Calu3 (cell line): Measurements from ENCODE around the gene DOCK3. TPM values are rescaled to one million over a fixed set of nuclear protein-coding genes. Genes with fewer than 3 reads are reported as not detected.
"Not testable (repeated sequence)": the region's sequence is repeated elsewhere in the genome, so short reads cannot be mapped to it uniquely, and the experiment has no call there.

Experiments
- BruUV-seq: library from RNA; stranded (reverse); fragments of 400-500 nt; replicated peaks from 2 replicates; lab custom pipeline; 2021; lab: Mats Ljungman, UMichigan
- CTCF ChIA-PET: fragments of 300-600 bp; sonication (Branson Sonifier 250); formaldehyde crosslinking; loops from one replicate; lab custom pipeline; 2022; ENCODE audit warnings: antibody characterized with exemption; lab: Charles Lee
- DNase-seq: peaks from one replicate; pipeline ENCODE4 v3.0.0; 2022
- H3K27ac Mint-ChIP-seq: one replicate; pipeline ENCODE4 v1.8.0; 2022; ENCODE audit warnings: mixed read lengths; ENCODE audit not compliant: unreplicated experiment
- H3K27me3 Mint-ChIP-seq: one replicate; pipeline ENCODE4 v1.8.0; 2022; ENCODE audit warnings: mixed read lengths; ENCODE audit not compliant: unreplicated experiment
- H3K36me3 Mint-ChIP-seq: one replicate; pipeline ENCODE4 v1.8.0; 2022; ENCODE audit warnings: mild to moderate bottlenecking, moderate library complexity, mixed read lengths; ENCODE audit not compliant: insufficient read depth, unreplicated experiment
- H3K4me1 Mint-ChIP-seq: one replicate; pipeline ENCODE4 v1.8.0; 2022; ENCODE audit warnings: mild to moderate bottlenecking, low read depth, mixed read lengths; ENCODE audit not compliant: unreplicated experiment
- H3K4me3 Mint-ChIP-seq: one replicate; pipeline ENCODE4 v1.8.0; 2022; ENCODE audit warnings: mild to moderate bottlenecking, low read depth, moderate library complexity, mixed read lengths; ENCODE audit not compliant: unreplicated experiment
- H3K9me3 Mint-ChIP-seq: one replicate; pipeline ENCODE4 v1.8.0; 2022; ENCODE audit warnings: low read depth, mixed read lengths; ENCODE audit not compliant: unreplicated experiment
- CTCF ChIP-seq: fragments of 200-600 bp; IDR thresholded peaks from one replicate; pipeline ENCODE4 v1.8.0; 2022; ENCODE audit warnings: antibody characterized with exemption; ENCODE audit not compliant: unreplicated experiment
- intact Hi-C: fragments of 100-400 bp; cut with micrococcal nuclease; formaldehyde crosslinking; loops from one replicate; pipeline ENCODE4 v1.10.0; 2022; ENCODE audit not compliant: unreplicated experiment
- total RNA-seq: library from RNA; stranded (reverse); gene quantifications from 2 replicates; pipeline ENCODE4 v1.2.3, GENCODE V29; 2022

The DOCK3 gene
- total RNA-seq, 1 experiment from 2014 or later: 0.19 TPM

DNA sequence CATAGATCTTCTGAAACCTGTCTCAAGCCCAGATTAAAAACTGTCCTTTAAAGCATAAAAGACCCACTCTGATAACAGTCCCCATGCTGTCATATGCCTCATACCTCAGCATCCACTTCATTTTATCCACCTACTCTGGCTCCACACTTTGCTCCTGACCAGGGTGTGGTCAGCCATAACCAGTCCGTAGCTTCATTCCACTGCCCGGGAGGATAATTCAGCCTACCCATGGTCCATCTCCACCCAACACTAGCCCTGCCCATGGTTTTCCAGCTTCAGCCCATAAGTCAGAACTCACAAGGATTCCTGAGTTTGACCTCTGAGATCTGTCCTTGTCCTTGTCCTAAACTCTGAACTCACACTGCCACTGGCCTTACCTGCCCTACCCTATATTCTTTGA lies 448.2 kb downstream of the DOCK3 start:
- H3K36me3 Mint-ChIP-seq: no peaks in the 10 kb centered on the region
- no TSS peak for BruUV-seq
- no peak overlapping the region for H3K27ac Mint-ChIP-seq
- CTCF ChIA-PET: no interaction called here
- H3K4me1 Mint-ChIP-seq: no peaks in the 10 kb centered on the region
- DNase-seq: no peak
- TF ChIP-seq CTCF: no peak
- intact Hi-C loops: no loop called here
- H3K4me3 Mint-ChIP-seq: no peak overlapping the region
- H3K9me3 Mint-ChIP-seq: no peaks in the 10 kb centered on the region
- peaks cover 91% of the 10 kb centered on the region for H3K27me3 Mint-ChIP-seq

GRCh38 chr3:51123531-51123930 lies 448.8 kb downstream of the DOCK3 start:
- H3K4me1 Mint-ChIP-seq: no peaks in the 10 kb centered on the region
- CTCF ChIA-PET: no interaction called here
- H3K4me3 Mint-ChIP-seq: no peak overlapping the region
- H3K27ac Mint-ChIP-seq: no peak overlapping the region
- no peak for DNase-seq
- BruUV-seq: no TSS peak
- H3K9me3 Mint-ChIP-seq: no peaks in the 10 kb centered on the region
- no peaks in the 10 kb centered on the region for H3K36me3 Mint-ChIP-seq
- no peak for TF ChIP-seq CTCF
- H3K27me3 Mint-ChIP-seq: peaks cover 85% of the 10 kb centered on the region
- intact Hi-C loops: no loop called here

DNA sequence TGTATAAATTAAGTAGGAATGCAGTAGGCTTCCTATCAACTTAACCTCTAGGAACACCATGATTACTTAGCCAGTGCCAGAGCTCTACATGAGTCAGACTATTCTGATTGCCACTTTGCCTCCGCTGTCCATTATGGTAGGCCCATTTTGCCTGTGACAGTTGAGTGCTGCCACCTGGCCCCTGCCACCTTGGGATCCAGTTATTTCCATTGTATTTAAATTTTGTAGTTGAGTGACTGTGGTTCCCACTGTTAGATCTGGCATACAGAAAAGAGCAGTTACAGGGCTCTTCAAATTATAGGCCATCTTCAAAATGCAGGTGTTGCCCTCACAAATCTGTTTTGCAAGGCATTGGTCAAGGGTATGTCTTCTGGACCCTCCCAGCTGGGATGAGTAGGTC lies 456.9 kb downstream of the DOCK3 start:
- not testable (repeated sequence) for H3K36me3 Mint-ChIP-seq

GRCh38 chr3:51137715-51138114 lies 463.0 kb downstream of the DOCK3 start:
- BruUV-seq: no TSS peak

More for the DNA sequence above, 456.9 kb downstream of the DOCK3 start:
- CTCF ChIA-PET: interaction anchor here (0.7 kb wide), 1 partner anchor 260 kb away, joined by 3 read pairs; no protein-coding TSS in a partner anchor
- DNase-seq, H3K4me1 Mint-ChIP-seq, intact Hi-C loops, H3K9me3 Mint-ChIP-seq, H3K27ac Mint-ChIP-seq, H3K4me3 Mint-ChIP-seq, BruUV-seq: not testable (repeated sequence)
- H3K27me3 Mint-ChIP-seq: peaks cover 13% of the 10 kb centered on the region

More at GRCh38 chr3:51137715-51138114, 463.0 kb downstream of the DOCK3 start:
- H3K27ac Mint-ChIP-seq: no peak overlapping the region
- H3K4me1 Mint-ChIP-seq: no peaks in the 10 kb centered on the region
- H3K9me3 Mint-ChIP-seq: peaks cover 2% of the 10 kb centered on the region
- TF ChIP-seq CTCF: no peak
- no peaks in the 10 kb centered on the region for H3K36me3 Mint-ChIP-seq
- H3K27me3 Mint-ChIP-seq: no peaks in the 10 kb centered on the region
- DNase-seq: no peak
- intact Hi-C loops: no loop called here
- H3K4me3 Mint-ChIP-seq: no peak overlapping the region
- CTCF ChIA-PET: no interaction called here
